GM18868 (cell line): ENCODE measurements around the gene FZD4.
"Not testable (repeated sequence)": the region's sequence is repeated elsewhere in the genome, so short reads cannot be mapped to it uniquely, and the experiment has no call there.

Experiments
- ATAC-seq: cut with Tn5 transposase; IDR thresholded peaks from one replicate; pipeline ENCODE4 v1.9.1; 2021; ENCODE audit warnings: mild to moderate bottlenecking, moderate library complexity; ENCODE audit not compliant: unreplicated experiment

The FZD4 gene

GRCh38 chr11:86915850-86916249 is 39.3 kb downstream of the FZD4 start:
- not testable (repeated sequence) for ATAC-seq

GRCh38 chr11:86914865-86915519 is 40.2 kb downstream of the FZD4 start:
- ATAC-seq: no peak

DNA sequence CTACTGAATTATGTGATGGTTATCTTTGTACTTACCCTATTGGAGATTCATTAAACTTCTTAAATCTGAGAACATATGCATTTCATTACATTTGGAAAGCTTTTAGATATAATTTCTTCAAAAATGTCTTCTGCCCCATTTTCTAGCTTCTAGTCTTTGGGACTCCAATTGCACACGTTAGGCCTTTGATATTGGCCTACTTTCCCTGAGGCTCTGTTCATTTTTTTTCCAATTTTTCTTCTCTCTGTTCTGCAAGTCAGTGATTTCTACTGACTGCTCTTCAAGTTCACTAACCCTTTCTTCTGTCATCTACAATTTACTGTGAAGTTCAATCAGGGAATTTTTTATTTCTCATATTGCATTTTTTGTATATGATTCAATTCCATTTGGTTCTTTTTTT is 43.0 kb downstream of the FZD4 start:
- no peak for ATAC-seq

GRCh38 chr11:86910592-86910991 is 44.6 kb downstream of the FZD4 start:
- ATAC-seq: no peak

GRCh38 chr11:86906198-86906597 is 49.0 kb downstream of the FZD4 start:
- no peak for ATAC-seq

- no peak for ATAC-seq
Measured at GRCh38 chr11:86905252-86905651, 49.9 kb downstream of the FZD4 start.

DNA sequence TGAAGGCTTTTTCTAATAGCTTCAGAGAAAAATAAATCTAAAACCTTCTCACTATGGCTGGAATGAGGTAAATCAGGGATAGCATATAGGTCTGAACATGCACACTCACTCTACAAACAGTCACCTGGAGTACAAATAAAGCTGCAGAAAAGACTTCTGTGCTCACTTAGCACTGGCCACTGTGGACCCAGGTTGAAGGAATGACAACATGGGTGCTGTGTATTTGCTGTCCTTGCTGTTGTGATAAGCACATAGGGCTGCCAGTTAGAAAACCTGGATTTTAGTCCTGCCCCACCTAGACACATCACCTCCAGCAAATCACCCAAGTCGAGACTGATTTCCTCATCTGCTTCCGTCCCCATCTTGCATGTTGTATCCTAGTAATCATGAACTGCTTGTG is 51.2 kb downstream of the FZD4 start:
- ATAC-seq: no peak

GRCh38 chr11:86902345-86902744 is 52.9 kb downstream of the FZD4 start:
- no peak for ATAC-seq

- ATAC-seq: no peak
Measured at GRCh38 chr11:86901599-86901998, 53.6 kb downstream of the FZD4 start.

GRCh38 chr11:86900162-86900561 is 55.0 kb downstream of the FZD4 start:
- no peak for ATAC-seq

DNA sequence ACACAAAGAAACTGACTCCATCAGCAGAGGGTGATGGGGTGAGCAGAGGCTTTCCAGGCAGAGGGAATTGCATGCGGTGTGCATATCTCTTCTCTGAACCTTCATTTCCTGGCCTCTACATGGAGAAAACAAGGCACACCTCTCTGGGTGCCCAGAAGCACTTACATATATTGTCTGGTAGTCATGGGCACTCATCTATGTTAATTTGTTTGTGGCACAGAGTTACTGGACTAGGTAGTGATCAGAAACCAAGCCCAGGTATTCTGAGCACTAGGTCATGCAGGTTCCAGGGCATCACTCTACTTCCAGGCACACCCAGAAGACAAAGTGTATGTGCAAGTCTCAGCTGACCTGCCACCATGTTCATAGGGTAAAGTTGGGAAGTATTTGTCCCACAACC is 56.5 kb downstream of the FZD4 start:
- no peak for ATAC-seq

DNA sequence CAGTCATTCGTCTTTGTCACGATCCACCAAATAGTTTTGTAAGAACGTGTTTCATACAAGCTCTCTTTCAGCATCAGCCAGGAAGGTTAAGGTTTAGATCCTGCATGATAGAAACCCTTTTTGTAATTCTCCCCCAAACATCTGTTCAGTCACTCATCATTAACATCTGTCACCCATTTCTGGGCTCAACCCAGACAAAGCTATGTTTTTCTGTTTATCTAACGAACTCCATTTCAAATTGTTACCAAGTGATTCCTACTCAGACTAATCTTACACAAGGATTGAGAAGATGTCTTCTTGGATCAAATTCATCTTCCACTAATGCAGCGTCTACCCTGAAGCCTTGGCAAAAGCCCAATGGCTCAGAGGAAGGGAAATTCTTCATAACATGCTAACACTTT is 58.8 kb downstream of the FZD4 start:
- no peak for ATAC-seq
